Adipocyte (in vitro differentiated cells): ENCODE data around the gene ZNF709.
"Not testable (repeated sequence)": the region's sequence is repeated elsewhere in the genome, so short reads cannot be mapped to it uniquely, and the experiment has no call there.

Experiments used
- DNase-seq: peaks from one replicate; pipeline ENCODE4 v3.0.0-alpha.2; 2015; ENCODE audit warnings: low read depth
- H3K27me3 ChIP-seq: replicated peaks from 2 replicates; pipeline ENCODE4 v1.7.0; 2013; ENCODE audit warnings: mild to moderate bottlenecking, low read length, moderate library complexity; ENCODE audit not compliant: control insufficient read depth, insufficient read depth
- H3K36me3 ChIP-seq: 2 replicates; pipeline ENCODE4 v1.7.0; 2013; ENCODE audit warnings: low read length, mild to moderate bottlenecking, moderate library complexity; ENCODE audit not compliant: control insufficient read depth, insufficient read depth, severe bottlenecking
- H3K4me1 ChIP-seq: 2 replicates; pipeline ENCODE4 v1.7.0; 2013; ENCODE audit warnings: mild to moderate bottlenecking, low read length, moderate library complexity; ENCODE audit not compliant: control insufficient read depth, insufficient read depth
- H3K4me3 ChIP-seq: 2 replicates; pipeline ENCODE4 v1.7.0; 2013; ENCODE audit warnings: mild to moderate bottlenecking, low read length, moderate library complexity
- H3K9ac ChIP-seq: 2 replicates; pipeline ENCODE4 v1.7.0; 2013; ENCODE audit warnings: mild to moderate bottlenecking, low read length, moderate library complexity
- H3K9me3 ChIP-seq: 2 replicates; pipeline ENCODE4 v1.7.0; 2013; ENCODE audit warnings: mild to moderate bottlenecking, low read length, moderate library complexity; ENCODE audit not compliant: control insufficient read depth

Gene ZNF709

GRCh38 chr19:12484371-12485051 is at the start of gene ZNF709:
Gene ZNF709 (minus strand): TSS chr19:12484816. CDS start chr19:12484657, 159 bp downstream.
- peaks cover 8% of the 10 kb centered on the region for H3K4me1 ChIP-seq
- no peaks in the 10 kb centered on the region for H3K27me3 ChIP-seq
- peak; percentile 96 for DNase-seq
- H3K9ac ChIP-seq, result peak within 1 kb of the TSS; percentile 87
- no peaks in the 10 kb centered on the region for H3K36me3 ChIP-seq
- peak within 1 kb of the TSS; percentile 94 for H3K4me3 ChIP-seq
- H3K9me3 ChIP-seq, result no peaks in the 10 kb centered on the region

- peak; percentile 35 for DNase-seq
- H3K9ac ChIP-seq, result no peak overlapping the region
- peak overlapping the region; percentile 74 for H3K4me3 ChIP-seq
- H3K36me3 ChIP-seq, result peaks cover 84% of the 10 kb centered on the region
- H3K4me1 ChIP-seq, result no peaks in the 10 kb centered on the region
- H3K9me3 ChIP-seq, result peaks cover 98% of the 10 kb centered on the region
- no peaks in the 10 kb centered on the region for H3K27me3 ChIP-seq
Observed at GRCh38 chr19:12527034-12527836, 42.6 kb upstream of the ZNF709 start.

DNA sequence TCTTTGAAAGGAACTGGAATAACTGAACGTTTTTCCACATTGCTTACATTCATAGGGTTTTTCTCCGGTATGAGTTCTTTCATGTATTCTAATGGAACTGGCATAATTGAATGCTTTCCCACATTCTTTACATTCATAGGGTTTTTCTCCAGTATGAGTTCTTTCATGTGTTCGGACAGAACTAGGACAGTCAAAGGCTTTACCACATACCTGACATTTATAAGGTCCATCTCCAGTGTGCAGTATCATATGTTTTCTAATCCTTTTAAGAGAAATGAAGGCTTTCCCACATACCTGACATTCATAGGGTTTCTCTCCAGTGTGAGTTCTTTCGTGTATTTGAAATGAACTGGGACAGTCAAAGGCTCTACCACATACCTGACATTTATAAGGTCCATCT is 41.9 kb upstream of the ZNF709 start:
- Histone ChIP-seq H3K4me3 (peak overlapping the region; percentile 74), H3K36me3 (peaks cover 80% of the 10 kb centered on the region), H3K27me3 (no peaks in the 10 kb centered on the region), H3K4me1 (no peaks in the 10 kb centered on the region), H3K9me3 (peaks cover 100% of the 10 kb centered on the region), H3K9ac (no peak overlapping the region)
- DNase-seq, result no peak

DNA sequence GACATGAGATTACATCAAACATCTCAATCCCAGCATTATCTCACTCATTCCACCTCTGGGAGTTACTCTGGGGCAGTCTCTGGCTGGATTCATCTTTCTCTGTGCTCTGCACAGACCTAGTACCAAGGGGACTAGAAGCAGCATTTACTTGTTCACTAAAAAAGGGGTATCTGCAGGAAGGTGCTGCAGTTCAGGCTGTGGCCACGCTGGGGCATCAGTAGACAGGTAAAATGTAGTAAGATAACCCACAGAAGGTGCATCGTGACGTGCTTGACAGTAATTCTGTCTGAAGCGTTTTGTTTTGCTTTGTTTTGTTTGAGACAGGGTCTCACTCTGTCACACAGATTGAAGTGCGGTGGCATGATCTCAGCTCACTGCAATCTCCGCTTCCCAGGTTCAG is 37.4 kb upstream of the ZNF709 start:
- peak overlapping the region; percentile 74 for H3K4me3 ChIP-seq
- peaks cover 48% of the 10 kb centered on the region for H3K36me3 ChIP-seq
- peaks cover 89% of the 10 kb centered on the region for H3K9me3 ChIP-seq

GRCh38 chr19:12513531-12514061 is 29.0 kb upstream of the ZNF709 start:
- Histone ChIP-seq H3K27me3 (no peaks in the 10 kb centered on the region), H3K4me1 (no peaks in the 10 kb centered on the region), H3K36me3 (peaks cover 12% of the 10 kb centered on the region), H3K4me3 (no peak overlapping the region), H3K9me3 (peaks cover 45% of the 10 kb centered on the region), H3K9ac (no peak overlapping the region)
- DNase-seq, result no peak

More for the DNA sequence above, 37.4 kb upstream of the ZNF709 start:
- no peaks in the 10 kb centered on the region for H3K4me1 ChIP-seq
- no peak overlapping the region for H3K9ac ChIP-seq
- no peak for DNase-seq
- H3K27me3 ChIP-seq, result no peaks in the 10 kb centered on the region

GRCh38 chr19:12497032-12497431 is 12.4 kb upstream of the ZNF709 start:
- Histone ChIP-seq H3K36me3 (no peaks in the 10 kb centered on the region), H3K4me3 (no peak overlapping the region), H3K9me3 (no peaks in the 10 kb centered on the region), H3K4me1 (peaks cover 8% of the 10 kb centered on the region), H3K27me3 (no peaks in the 10 kb centered on the region), H3K9ac (no peak overlapping the region)
- DNase-seq, result no peak

- Histone ChIP-seq H3K4me3 (no peak overlapping the region), H3K9me3 (no peaks in the 10 kb centered on the region), H3K27me3 (no peaks in the 10 kb centered on the region), H3K4me1 (peaks cover 8% of the 10 kb centered on the region), H3K9ac (no peak overlapping the region), H3K36me3 (no peaks in the 10 kb centered on the region)
- DNase-seq, result no peak
Observed at GRCh38 chr19:12496480-12496879, 11.9 kb upstream of the ZNF709 start.

GRCh38 chr19:12495002-12495802 is 10.6 kb upstream of the ZNF709 start:
- Histone ChIP-seq H3K4me3 (peak overlapping the region; percentile 86), H3K27me3 (no peaks in the 10 kb centered on the region), H3K36me3 (no peaks in the 10 kb centered on the region), H3K9ac (peak overlapping the region; percentile 74), H3K9me3 (no peaks in the 10 kb centered on the region), H3K4me1 (peaks cover 8% of the 10 kb centered on the region)
- peak; percentile 94 for DNase-seq

DNA sequence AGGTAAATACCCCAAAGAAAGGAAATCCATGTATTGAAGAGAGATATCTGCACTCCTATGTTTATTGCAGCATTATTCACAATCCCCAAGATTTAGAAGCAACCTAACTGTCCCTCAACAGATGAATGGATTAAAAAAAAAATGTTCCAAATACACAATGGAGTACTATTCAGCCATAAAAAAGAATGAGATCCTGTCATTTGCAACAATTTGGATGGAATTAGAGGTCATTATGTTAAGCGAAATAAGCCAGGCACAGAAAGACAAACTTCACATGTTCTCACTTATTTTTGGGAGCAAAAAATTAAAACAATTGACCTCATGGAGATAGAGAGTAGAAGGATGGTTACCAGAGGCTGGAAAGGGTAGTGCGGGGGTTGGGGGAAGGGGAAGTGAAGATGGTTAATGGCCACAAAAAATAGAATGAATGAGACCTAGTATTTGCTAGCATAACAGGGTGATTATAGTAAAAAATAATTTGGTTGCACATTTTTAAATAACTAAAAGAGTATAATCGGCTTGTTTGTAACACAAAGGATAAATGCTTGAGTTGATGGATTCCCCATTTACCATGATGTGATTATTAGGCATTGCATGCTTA is 9.7 kb upstream of the ZNF709 start:
- Histone ChIP-seq H3K27me3 (no peaks in the 10 kb centered on the region), H3K9me3 (no peaks in the 10 kb centered on the region), H3K4me1 (peaks cover 8% of the 10 kb centered on the region), H3K9ac (no peak overlapping the region), H3K4me3 (peak overlapping the region; percentile 86), H3K36me3 (no peaks in the 10 kb centered on the region)
- DNase-seq, result no peak

- not testable (repeated sequence) for DNase-seq, H3K4me3 ChIP-seq, H3K9me3 ChIP-seq, H3K36me3 ChIP-seq, H3K4me1 ChIP-seq, H3K9ac ChIP-seq, H3K27me3 ChIP-seq
Observed at GRCh38 chr19:12486265-12486783, 1.7 kb upstream of the ZNF709 start.
